HG02981 (cell line): ENCODE measurements around the gene RAB33B.

Experiments
- ATAC-seq: cut with Tn5 transposase; IDR thresholded peaks from one replicate; pipeline ENCODE4 v1.9.1; 2021; ENCODE audit warnings: mild to moderate bottlenecking, moderate library complexity; ENCODE audit not compliant: unreplicated experiment

The RAB33B gene

DNA sequence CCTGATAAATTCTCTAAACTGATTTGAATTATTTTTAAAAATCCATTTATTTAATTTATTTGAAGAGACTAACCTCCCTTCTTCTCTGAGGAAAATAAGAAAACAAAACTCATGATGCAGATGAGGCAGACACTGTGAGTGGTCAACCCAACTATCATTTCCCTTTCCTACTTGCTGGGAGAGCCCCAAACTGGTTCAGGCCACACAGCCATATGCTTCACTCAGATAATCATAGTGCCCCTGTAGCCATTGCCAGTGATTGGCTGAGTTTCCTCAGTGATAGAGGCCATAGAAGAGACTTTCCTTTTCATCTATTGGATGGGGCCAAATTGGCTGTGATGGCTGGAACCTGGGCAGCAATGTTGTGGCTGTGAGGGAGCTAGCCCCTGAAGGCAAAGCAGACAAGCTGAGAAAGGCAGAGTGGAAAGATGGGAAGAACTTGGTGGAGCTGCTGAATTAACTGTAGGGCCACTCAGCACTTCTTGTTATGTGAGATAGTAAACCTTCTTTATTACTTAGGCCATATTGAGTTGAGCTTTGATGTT is 49.8 kb downstream of the RAB33B start:
- ATAC-seq, result no peak

DNA sequence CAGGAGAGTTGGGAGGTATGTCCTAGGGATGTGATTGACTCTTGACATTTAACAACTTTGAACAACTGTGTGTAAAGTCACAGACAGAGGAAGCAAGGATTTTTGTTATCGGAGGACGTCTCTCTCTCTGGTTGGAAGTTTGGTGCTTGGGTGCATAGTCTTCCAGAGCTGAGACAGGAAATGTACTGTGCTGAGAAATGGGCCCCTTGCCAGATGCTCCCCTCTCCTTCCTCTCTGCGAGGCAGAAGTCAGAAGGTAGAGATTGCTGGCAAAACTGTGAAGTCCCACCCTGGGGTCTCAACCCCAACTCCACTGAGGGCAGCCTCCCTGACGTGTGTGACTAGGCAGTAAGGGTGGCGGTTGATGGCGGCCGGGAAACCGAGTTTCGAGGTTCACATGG is 52.9 kb downstream of the RAB33B start:
- ATAC-seq, result no peak

DNA sequence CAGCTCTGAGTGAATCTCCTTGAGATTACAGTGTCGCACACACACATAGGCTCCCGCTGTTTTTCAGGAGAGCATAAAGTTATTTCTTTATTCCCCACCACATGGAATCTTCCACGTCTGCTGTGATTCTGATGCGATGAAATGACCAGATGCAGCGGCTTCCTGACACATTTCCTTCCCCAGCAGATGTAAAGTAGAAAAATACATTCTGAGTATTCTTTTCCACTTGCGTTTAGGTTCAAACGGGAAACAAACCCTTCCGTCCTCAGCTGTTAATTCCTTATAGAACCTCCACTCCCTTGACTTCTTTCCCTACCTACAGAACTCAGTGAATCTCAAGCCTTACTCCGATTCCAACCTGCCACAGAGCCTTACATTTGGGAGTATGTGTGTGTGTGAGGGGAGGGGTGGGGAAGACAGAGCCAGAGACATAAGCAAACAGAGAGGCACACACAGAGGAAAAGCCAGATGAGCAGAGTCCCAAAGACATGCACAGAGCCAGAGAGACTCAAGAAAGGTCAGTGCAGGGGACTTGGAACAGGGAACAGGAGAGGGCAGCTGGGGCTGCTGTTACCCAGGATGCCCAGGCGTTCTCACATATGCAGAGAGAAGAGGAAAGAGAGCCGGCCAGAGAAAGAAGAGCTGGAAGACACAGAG is 54.8 kb downstream of the RAB33B start:
- no peak for ATAC-seq

DNA sequence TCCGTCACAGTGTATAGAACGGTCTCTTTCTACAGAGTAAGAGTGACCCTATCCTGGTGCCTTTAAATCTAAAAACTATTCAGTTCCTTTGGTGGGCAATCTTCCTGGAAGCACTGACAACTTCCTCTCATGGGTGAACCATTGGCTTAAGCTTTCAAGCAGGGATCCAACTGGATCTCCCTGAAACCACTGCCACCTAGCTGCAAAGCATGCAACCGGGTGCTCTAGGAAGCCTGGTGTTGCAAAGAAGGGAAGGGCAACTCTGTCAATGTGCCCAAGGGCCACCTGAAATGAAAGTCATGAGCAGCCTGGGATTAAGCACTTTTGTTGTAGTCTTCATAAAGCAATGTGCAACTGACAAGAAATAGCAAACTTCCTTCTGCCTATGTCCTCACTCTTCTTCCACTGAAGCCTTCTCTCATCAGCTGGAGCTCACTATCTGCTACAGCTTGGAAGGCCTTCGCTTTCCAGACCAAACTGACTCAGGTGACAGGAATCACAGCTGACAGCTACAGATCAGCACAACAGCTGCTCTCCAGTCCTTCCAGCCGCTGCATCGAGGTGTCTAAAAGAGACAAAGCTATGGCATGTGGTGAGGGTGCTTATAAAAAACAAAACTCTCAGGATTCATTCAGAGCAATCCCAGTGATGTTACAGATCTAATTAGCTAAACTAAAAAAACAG is 55.9 kb downstream of the RAB33B start:
- ATAC-seq, result no peak

DNA sequence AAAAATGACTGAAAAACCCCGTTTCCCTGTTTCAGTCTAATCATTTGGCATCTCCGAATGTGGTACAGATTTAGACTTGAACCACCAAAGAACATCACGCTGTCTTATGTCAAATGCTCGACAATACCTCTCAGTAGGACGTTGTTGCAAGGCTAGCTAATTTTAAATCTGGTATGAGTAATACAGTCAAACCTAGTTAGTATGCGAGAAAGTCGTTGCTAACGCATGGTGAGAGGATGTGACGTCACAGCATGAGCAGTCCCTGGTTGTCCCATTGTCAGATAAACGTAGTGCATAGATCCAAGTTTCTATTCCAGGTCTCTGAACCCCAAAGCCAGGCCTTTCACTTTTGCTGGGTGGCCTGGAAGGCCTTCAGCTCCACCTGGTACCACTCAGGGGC is 57.4 kb downstream of the RAB33B start:
- no peak for ATAC-seq

DNA sequence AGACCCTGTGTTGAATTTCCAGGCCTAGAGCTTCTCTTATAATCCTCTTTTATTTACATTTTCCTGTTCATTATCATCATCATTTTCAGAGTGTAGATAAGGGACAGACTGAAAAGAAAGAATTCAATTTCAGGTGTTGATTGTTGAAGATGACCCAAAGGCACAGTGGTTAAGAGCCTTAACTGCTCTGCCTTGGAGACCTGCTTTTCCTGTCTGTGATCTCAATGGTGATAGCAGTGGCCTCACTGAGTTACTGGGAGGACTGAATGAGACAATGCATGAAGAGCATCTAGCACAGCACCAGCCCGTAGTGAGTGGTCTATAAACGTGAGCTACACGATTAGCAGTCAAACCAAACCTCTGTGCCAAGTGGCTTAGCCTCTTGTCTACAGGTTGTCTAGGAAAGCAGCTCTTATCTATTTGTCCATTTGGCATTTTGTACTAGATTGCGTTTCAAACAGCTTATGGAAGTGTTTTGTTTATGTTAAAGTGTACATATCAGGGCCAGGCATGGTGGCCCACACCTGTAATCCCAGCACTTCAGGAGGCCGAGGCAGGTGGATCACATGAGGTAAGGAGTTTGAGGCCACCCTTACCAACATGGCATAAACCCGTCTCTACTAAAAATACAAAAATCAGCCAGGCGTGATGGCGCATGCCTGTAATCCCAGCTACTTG is 60.6 kb downstream of the RAB33B start:
- ATAC-seq, result no peak

DNA sequence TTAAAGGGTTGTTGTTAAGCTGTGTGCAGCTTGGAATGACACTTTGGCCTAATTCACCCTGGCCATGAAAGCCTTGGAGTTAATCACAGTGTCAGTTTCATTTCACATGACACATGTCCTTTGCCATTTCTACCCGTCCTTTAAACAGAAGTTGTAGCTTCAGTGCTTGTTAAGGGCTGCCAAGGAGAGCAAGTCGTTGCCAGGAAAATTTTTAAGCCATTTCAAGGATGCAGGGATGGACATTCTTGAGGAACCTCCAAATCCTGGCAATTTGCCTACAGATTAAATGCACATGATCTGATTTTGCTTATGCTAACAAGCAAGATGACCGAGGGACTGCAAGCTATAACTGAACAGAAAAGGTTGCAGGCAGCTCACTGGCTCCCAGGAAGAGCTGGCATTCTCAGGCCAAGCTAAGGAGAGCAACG is 61.6 kb downstream of the RAB33B start:
- no peak for ATAC-seq

DNA sequence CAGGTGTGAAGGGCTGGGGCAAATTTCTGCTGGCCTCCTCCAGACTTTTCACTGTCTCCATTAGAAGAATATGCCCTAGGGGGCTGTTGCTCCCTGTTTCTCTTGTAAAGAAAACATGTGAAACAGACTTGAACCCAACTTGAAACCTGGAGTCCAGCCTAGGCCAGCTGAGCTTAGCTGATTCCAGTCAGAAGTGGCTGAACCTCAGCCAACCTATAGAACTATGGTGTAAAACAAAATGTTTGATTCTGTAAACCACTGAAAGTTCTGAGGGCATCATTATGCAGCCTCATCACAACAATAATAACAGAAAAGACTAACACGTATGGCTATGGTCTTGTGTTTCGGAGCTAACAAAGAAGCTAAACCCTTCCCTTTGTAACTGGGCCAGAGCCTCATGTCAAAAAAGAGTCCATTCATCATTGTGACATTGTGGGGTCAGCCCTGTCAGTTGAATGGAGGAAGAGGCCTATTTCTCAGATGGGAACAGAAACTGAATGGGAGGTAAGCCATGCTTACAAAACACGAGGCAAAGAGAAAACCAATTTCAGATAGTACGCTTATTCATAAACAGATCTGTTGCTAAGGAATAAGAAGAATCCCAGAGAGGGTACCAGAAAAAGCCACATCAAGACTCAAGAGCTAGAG is 68.0 kb downstream of the RAB33B start:
- no peak for ATAC-seq

DNA sequence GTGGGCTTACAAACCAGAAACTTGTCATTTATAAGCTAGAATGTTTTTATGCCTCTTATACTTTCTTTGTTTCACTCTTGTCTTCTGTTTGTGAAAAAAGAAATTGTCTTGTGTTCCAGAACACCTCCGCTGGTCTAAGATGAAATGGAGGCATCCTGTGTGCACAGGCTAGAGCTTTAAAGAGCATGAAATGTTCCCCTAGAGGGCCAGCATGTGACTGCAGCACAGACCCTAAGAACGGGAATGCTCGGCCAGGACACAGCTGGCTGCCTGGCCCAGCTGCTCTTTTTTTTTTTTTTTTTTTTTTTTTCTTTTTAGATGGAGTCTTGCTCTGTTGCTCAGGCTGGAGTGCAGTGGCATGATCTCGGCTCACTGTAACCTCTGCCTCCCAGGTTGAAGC is 68.5 kb downstream of the RAB33B start:
- no peak for ATAC-seq

DNA sequence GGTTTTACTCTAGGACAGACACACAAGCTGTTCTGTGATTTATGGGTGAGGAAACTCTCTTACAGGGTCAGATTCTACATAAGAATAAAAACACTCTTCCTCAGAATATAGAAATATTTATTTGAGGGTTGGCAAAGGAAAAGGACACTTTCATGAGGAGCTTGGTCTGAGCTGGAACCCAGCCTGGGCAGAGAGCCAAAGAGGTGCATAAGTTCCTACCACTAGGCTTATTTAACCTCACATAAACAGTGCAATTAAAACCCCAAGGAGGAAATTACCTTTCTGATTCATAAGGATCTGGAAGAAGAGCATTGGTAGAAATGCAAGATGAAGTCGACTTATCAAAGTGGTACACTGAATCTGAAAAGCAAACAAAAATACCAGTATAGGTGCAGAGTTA is 69.2 kb downstream of the RAB33B start:
- no peak for ATAC-seq

DNA sequence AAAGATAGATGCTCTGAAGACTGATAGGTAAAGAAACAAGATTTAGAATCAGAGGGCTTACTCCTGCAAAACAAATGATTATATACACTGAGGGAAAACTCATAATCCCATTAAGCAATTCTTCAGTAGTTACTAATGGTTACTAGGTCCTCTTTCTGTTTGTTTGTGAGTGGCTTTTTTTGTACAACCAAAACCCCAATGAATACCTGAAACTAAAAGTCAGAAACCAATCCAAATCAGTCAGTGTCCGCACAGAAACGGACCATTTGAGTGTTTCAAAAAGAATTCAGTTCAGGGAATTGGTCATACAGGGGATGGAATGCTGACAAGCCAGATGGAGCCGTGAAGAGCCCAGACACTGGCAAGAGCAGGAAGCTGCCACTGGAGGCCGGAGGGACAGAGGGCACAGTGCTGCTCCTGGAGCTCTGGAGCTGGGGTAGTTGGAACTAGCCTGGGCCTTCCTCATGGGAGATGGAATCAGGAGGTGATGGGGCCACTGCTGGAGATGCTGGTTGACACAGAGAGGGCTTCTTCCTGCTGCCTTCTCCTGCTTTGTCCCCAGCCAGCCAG is 70.2 kb downstream of the RAB33B start:
- no peak for ATAC-seq

DNA sequence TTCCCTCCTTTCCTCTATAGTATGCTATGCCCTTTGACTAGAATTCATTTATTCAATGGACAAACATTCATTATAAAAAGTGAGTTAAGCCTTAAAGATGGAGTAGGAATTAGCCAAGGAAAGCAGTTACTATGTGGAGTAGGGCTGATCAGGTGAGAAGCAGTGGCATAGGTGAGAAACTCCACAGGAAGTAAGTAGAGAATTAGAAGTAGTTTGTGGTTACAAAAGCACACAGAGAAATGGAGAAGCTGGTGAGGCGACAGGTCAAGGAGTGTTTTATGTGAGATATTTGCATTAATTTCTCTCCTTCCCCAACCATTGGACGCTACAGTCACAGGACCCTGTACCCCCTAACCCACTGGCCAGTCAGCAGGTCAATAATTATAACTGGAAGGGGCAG is 71.5 kb downstream of the RAB33B start:
- no peak for ATAC-seq
